Natural killer cell treated with Interleukin-12 subunit alpha and Interleukin-12 subunit beta and Interleukin-15 and Interleukin-18, amount 100 ng/mL, for 72 hours (primary cell): ENCODE results near the gene HDDC2. TPM values are rescaled to one million over a fixed set of nuclear protein-coding genes. Genes with fewer than 3 reads are reported as not detected.

Source experiments
- ATAC-seq, 2 donors: fragments of 150-1000 bp; cut with Tn5 transposase in 1 of 2; sonication (Bioruptor Pico), chemical (Tn5 transposase) in 1 of 2; 2 replicates each; pipeline ENCODE4 v1.10.0; 2021
- DNase-seq: peaks from one replicate; pipeline ENCODE4 v3.0.0; 2022; ENCODE audit warnings: low spot score
- H3K27ac Mint-ChIP-seq, 2 donors: 1 replicate in 1 of 2; 2 replicates in 1 of 2; pipeline ENCODE4 v1.8.0; 2022; ENCODE audit warnings: mixed read lengths in 2 of 2, mild to moderate bottlenecking in 1 of 2, moderate library complexity in 1 of 2
- H3K27me3 Mint-ChIP-seq, 2 donors: 1 replicate in 1 of 2; 2 replicates in 1 of 2; pipeline ENCODE4 v1.8.0; 2022; ENCODE audit warnings: mixed read lengths in 2 of 2
- H3K36me3 Mint-ChIP-seq: one replicate; pipeline ENCODE4 v1.8.0; 2022; ENCODE audit warnings: mixed read lengths
- H3K4me1 Mint-ChIP-seq, 2 donors: 1 replicate in 1 of 2; 2 replicates in 1 of 2; pipeline ENCODE4 v1.8.0; 2022; ENCODE audit warnings: low read depth in 2 of 2, mixed read lengths in 2 of 2, mild to moderate bottlenecking in 1 of 2
- H3K4me3 Mint-ChIP-seq: one replicate; pipeline ENCODE4 v1.8.0; 2022; ENCODE audit warnings: mixed read lengths
- H3K9me3 Mint-ChIP-seq: 2 replicates; pipeline ENCODE4 v1.8.0; 2022; ENCODE audit warnings: mixed read lengths
- total RNA-seq, 2 donors: library from RNA; stranded (reverse); gene quantifications; one replicate each; pipeline ENCODE4 v1.2.3, GENCODE V29; 2022

HDDC2 gene
- total RNA-seq, 2 donors from 2014 or later: 36.8 to 44.0 TPM

GRCh38 chr6:125273251-125273650 is 28.5 kb downstream of the HDDC2 start:
- Mint-ChIP-seq H3K36me3 (no peaks in the 10 kb centered on the region), H3K4me1 (peaks cover 24 to 41% of the 10 kb centered on the region in 2 donors)
- ATAC-seq: no peak

DNA sequence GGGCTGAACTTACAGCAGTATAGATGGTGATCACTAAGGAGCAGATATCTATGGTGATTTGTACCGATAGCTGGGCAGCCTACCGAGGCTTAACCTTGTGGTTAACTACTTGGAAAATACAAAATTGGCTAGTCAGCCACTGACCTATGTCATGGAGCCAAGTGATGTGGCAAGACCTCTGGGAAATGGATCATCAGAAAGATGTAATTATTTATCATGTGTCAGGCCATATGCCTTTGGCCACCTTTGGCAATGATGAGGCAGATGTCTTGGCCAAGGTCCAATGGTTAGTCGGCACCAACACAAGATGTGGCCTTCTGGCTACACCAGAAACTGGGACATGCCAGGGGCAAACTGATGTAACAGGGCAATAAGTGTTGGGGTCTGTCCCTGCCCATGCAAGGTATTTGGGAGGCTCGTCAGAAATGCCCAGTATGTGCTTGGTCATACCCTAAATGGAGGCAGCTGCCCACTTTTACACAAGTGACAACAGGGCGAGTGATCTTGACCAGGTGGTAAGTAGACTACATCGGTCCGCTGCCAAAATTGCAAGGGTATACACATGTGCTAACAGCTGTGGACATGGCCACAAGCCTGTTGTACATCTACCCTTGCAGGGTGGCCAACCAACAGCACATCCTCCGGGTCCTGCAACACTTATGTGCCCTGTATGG is 30.1 kb downstream of the HDDC2 start:
- H3K4me3 Mint-ChIP-seq: no peak overlapping the region

More at GRCh38 chr6:125273251-125273650, 28.5 kb downstream of the HDDC2 start:
- H3K27me3 Mint-ChIP-seq: no peaks in the 10 kb centered on the region
- no peak overlapping the region for H3K27ac Mint-ChIP-seq
- no peak overlapping the region for H3K4me3 Mint-ChIP-seq
- no peaks in the 10 kb centered on the region for H3K9me3 Mint-ChIP-seq
- DNase-seq: no peak

DNA sequence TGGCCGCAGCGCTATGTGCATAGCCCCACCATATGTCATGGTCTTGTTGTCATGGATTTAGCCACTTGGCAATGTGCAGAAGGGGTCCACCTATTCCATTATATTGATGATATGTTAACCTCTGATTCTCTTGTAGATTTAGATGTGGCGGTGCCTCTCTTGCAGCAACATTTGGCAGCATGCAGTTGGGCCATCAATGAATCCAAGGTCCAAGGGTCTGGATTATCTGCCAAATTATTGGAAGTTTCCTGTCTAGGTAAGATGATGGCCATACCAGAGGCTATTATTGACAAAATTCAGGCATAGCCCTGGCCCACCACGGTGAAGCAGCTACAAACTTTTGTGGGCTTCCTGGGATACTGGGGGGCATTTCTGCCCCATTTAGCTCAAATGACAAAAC is 31.4 kb downstream of the HDDC2 start:
- H3K9me3 Mint-ChIP-seq: no peaks in the 10 kb centered on the region
- H3K27ac Mint-ChIP-seq: no peak overlapping the region
- no peak overlapping the region for H3K4me3 Mint-ChIP-seq
- H3K27me3 Mint-ChIP-seq: no peaks in the 10 kb centered on the region
- H3K4me1 Mint-ChIP-seq: peaks cover 2 to 24% of the 10 kb centered on the region in 2 donors
- no peaks in the 10 kb centered on the region for H3K36me3 Mint-ChIP-seq
- DNase-seq (no peak), ATAC-seq (no peak)

More for the DNA sequence above, 30.1 kb downstream of the HDDC2 start:
- Mint-ChIP-seq H3K27me3 (no peaks in the 10 kb centered on the region), H3K4me1 (peaks cover 14 to 32% of the 10 kb centered on the region in 2 donors), H3K36me3 (no peaks in the 10 kb centered on the region), H3K27ac (no peak overlapping the region), H3K9me3 (no peaks in the 10 kb centered on the region)
- DNase-seq (no peak), ATAC-seq (no peak)

- H3K4me1 Mint-ChIP-seq: peaks cover 8 to 25% of the 10 kb centered on the region in 2 donors
- ATAC-seq (peak in 1 of 2 donors; percentile 42), DNase-seq (no peak)
- no peaks in the 10 kb centered on the region for H3K36me3 Mint-ChIP-seq
- no peaks in the 10 kb centered on the region for H3K27me3 Mint-ChIP-seq
- no peak overlapping the region for H3K4me3 Mint-ChIP-seq
- no peaks in the 10 kb centered on the region for H3K9me3 Mint-ChIP-seq
- no peak overlapping the region for H3K27ac Mint-ChIP-seq
Observed at GRCh38 chr6:125269328-125269985, 32.3 kb downstream of the HDDC2 start.

GRCh38 chr6:125268765-125269164 is 33.0 kb downstream of the HDDC2 start:
- H3K36me3 Mint-ChIP-seq: no peaks in the 10 kb centered on the region
- H3K4me3 Mint-ChIP-seq: no peak overlapping the region
- no peaks in the 10 kb centered on the region for H3K9me3 Mint-ChIP-seq
- H3K27me3 Mint-ChIP-seq: no peaks in the 10 kb centered on the region
- H3K4me1 Mint-ChIP-seq: peaks cover 10 to 28% of the 10 kb centered on the region in 2 donors
- no peak for ATAC-seq
- no peak for DNase-seq
- H3K27ac Mint-ChIP-seq: no peak overlapping the region

- no peak for DNase-seq
- peaks cover 10 to 28% of the 10 kb centered on the region in 2 donors for H3K4me1 Mint-ChIP-seq
- peak in 1 of 2 donors; percentile 11 for ATAC-seq
- H3K9me3 Mint-ChIP-seq: no peaks in the 10 kb centered on the region
- H3K4me3 Mint-ChIP-seq: no peak overlapping the region
- no peak overlapping the region for H3K27ac Mint-ChIP-seq
- no peaks in the 10 kb centered on the region for H3K36me3 Mint-ChIP-seq
- no peaks in the 10 kb centered on the region for H3K27me3 Mint-ChIP-seq
Observed at GRCh38 chr6:125267806-125268523, 33.8 kb downstream of the HDDC2 start.

DNA sequence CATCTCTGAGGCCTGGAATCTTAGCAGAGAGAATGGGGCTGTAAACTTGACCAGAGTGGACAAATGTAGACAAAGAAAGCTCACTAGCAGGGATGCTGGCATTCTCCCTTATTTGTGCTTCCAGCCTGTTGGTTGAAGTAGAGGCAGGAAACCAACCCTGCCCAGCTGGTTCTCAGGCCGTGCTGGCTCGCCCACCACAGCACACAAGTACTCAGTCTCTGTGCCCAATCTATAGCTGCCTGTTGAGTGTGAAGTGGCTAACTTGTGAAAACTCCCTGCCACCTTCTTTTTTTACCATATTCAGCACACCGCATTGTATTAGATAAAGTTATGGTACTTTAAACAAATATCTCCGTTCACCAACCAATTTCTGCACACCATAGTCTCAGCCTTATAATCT is 37.3 kb downstream of the HDDC2 start:
- H3K4me1 Mint-ChIP-seq: peaks cover 10 to 24% of the 10 kb centered on the region in 2 donors
- DNase-seq: no peak
- no peaks in the 10 kb centered on the region for H3K27me3 Mint-ChIP-seq
- peaks cover 4% of the 10 kb centered on the region for H3K9me3 Mint-ChIP-seq
- no peak overlapping the region for H3K27ac Mint-ChIP-seq
- peak in 1 of 2 donors; percentile 75 for ATAC-seq
- peak overlapping the region; percentile 32 for H3K4me3 Mint-ChIP-seq
- H3K36me3 Mint-ChIP-seq: no peaks in the 10 kb centered on the region

DNA sequence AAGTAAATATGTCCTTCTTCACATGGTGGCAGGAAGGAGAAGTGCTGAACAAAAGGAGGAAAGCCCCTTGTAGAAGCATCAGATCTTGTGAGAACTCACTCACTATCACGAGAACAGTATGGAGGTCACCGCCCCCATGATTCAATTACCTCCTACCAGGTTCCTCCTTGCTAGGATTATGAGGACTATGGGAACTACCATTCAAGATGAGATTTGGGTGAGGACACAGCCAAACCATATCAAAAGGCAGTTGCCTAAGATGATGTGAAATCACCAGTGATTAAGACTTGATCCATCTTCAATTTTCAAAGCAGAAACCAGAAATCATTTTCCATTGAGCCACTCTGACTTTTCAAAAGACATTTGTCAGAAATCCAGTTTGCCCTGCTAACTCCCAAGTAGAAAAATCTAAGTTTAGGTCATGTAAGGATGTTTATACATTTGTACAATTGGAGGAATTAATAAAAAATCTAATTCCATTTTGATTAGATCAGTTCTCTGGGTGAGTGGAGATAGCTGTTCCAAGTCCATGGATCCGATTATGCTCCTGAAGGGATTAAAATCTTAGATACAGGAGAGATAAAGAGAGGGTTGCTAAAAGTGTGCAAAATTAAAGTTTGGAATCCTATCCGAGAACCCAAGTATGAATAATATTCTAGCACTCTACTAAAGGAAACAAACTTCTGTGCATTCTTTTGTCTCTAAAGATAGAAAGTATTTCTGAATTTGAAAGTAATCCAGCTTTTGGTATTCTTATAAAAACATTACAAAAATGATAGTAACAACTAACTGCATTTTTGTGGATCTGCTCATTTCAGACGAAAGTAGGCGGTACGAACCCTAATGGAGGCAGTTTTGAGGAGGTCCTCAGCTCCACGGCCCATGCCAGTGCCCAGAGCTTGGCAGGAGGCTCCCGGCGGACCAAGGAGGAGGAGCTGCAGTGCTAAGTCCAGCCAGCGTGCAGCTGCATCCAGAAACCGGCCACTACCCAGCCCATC is 39.5 kb downstream of the HDDC2 start:
- H3K4me3 Mint-ChIP-seq: no peak overlapping the region
- H3K9me3 Mint-ChIP-seq: peaks cover 4% of the 10 kb centered on the region
- no peaks in the 10 kb centered on the region for H3K27me3 Mint-ChIP-seq
- ATAC-seq (no peak), DNase-seq (no peak)
- H3K36me3 Mint-ChIP-seq: no peaks in the 10 kb centered on the region
- peaks cover 10 to 18% of the 10 kb centered on the region in 2 donors for H3K4me1 Mint-ChIP-seq
- no peak overlapping the region for H3K27ac Mint-ChIP-seq

GRCh38 chr6:125259354-125259736 is 42.4 kb downstream of the HDDC2 start:
- no peaks in the 10 kb centered on the region for H3K36me3 Mint-ChIP-seq
- H3K4me3 Mint-ChIP-seq: no peak overlapping the region
- peaks cover 1 to 2% of the 10 kb centered on the region in 2 donors for H3K4me1 Mint-ChIP-seq
- DNase-seq (no peak), ATAC-seq (no peak)
- H3K27me3 Mint-ChIP-seq: no peaks in the 10 kb centered on the region
- H3K27ac Mint-ChIP-seq: no peak overlapping the region
- peaks cover 4% of the 10 kb centered on the region for H3K9me3 Mint-ChIP-seq

- Mint-ChIP-seq H3K27ac (no peak overlapping the region), H3K4me3 (no peak overlapping the region), H3K9me3 (peaks cover 4% of the 10 kb centered on the region), H3K27me3 (no peaks in the 10 kb centered on the region), H3K4me1 (no peaks in the 10 kb centered on the region), H3K36me3 (no peaks in the 10 kb centered on the region)
- no peak for ATAC-seq
- DNase-seq: no peak
Observed at GRCh38 chr6:125258651-125259353, 43.0 kb downstream of the HDDC2 start.

- Mint-ChIP-seq H3K27ac (no peak overlapping the region), H3K9me3 (peaks cover 4% of the 10 kb centered on the region), H3K4me1 (no peaks in the 10 kb centered on the region), H3K27me3 (no peaks in the 10 kb centered on the region), H3K4me3 (no peak overlapping the region), H3K36me3 (no peaks in the 10 kb centered on the region)
- DNase-seq (no peak), ATAC-seq (no peak)
Observed at GRCh38 chr6:125257351-125257750, 44.4 kb downstream of the HDDC2 start.

DNA sequence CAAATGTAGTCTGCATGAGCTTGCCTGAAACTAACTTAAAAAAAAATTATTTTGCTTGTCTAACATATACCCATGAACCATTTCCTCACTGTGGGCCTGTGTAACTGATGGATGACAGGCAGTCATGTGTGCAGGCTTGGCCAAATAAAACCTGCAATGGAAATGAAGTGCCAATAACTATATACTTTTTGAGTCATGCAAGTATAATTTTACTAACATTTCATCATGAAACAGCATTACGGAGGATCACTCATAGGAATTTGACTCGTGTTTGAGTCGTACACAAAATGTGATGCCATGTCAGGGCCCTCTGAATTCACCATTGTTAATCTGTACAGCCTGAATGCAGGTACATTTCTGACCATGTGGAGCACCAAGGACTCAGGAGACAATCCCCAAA is 46.6 kb downstream of the HDDC2 start:
- Mint-ChIP-seq H3K27ac (no peak overlapping the region), H3K9me3 (no peaks in the 10 kb centered on the region), H3K27me3 (no peaks in the 10 kb centered on the region), H3K4me1 (peaks cover 0 to 4% of the 10 kb centered on the region in 2 donors), H3K4me3 (no peak overlapping the region), H3K36me3 (no peaks in the 10 kb centered on the region)
- no peak for ATAC-seq
- no peak for DNase-seq

DNA sequence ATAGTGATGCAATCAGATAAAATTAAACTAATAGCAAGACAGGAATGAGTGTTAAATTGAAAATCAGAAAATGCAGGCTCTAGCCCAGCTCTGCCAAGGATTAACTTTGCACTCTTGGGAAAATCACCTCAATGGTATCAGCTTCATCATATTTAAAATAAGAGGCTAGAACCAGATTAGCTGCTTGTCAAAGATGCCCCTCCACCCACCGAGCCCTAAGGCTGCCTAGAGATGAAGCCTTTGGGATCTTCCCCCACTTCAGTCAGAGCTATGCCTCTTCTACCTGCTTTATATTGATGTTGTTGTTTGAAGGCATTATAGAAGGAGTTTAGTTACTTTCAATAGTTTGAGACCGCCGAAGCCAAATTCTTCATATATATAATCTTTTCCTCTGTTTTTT is 47.4 kb downstream of the HDDC2 start:
- Mint-ChIP-seq H3K9me3 (no peaks in the 10 kb centered on the region), H3K27me3 (no peaks in the 10 kb centered on the region), H3K36me3 (no peaks in the 10 kb centered on the region), H3K4me3 (no peak overlapping the region), H3K4me1 (peaks cover 0 to 4% of the 10 kb centered on the region in 2 donors), H3K27ac (no peak overlapping the region)
- ATAC-seq: no peak
- no peak for DNase-seq
